Hippocampal formation (tissue), 2 donors: ENCODE measurements around the gene NRIP2.

Experiments
- DNase-seq, 2 donors: peaks; one replicate each; lab custom pipeline; 2025; lab: John Stamatoyannopoulos, UW

NRIP2 gene

DNA sequence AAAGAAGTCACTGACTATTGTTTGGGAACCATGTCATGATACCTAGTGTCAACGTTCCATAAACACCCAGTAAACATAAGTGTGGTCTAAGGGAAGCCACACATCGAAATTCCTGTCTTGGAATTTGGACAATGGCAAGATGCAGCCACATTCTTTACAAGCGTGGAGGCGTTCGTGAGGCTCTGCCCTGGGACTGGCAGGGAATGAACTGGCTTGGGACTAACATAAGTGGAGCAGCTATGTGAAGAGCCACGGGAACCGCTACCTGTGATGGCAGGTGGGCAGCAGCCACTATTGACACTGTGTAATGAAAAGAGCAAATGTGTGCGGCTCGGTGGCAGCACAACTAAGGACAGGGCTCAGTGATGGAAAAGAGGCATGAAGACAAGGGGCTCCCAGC is 10.0 kb upstream of the NRIP2 start:
- no peak for DNase-seq

GRCh38 chr12:2842948-2843347 is 8.1 kb upstream of the NRIP2 start:
- DNase-seq = no peak

DNA sequence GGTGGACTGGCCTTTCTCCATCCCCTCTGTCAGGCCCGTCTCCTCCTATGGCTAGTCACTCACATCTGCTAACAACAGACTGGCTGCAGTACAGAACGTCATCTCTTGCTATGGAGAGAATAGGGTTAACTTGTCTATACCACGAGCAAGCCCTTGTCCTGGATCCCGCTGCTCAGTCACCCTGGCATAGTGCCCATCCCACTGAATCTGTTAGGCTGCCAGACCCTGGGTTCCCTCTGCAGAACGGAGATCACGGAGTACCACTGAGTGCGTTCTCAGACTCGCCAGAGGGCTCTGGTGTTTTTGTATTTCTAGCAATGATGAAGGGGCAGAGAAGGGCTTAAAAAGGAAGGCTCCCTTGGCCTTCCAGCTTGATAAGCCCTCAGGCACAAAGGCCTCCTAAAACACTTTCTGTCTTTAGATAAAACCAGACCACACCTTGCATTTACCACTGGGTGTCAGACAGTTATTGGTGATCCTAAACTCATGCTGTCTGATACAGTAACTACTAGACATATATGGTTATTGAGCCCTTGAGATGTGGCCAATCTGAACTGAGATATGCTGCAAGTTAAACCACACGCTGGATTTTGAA is 6.3 kb upstream of the NRIP2 start:
- DNase-seq = no peak

DNA sequence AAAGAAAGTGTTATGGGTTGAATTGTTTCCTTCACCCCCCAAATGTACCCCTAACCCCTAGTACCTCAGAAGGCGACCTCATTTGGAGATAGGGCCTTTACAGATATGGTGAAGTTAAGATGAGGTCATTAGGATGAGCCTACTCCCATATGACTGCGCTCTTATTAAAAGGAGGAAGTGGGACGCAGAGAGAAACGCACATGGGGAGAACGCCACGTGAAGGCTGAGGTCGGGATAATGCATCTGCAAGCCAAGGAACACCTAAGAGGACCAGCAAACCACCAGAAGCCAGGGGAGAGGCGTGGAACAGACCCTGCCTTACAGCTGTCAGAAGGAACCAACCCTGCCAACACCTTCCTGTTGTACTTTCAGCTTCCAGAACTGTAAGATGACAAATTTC is 1.7 kb upstream of the NRIP2 start:
- no peak for DNase-seq

DNA sequence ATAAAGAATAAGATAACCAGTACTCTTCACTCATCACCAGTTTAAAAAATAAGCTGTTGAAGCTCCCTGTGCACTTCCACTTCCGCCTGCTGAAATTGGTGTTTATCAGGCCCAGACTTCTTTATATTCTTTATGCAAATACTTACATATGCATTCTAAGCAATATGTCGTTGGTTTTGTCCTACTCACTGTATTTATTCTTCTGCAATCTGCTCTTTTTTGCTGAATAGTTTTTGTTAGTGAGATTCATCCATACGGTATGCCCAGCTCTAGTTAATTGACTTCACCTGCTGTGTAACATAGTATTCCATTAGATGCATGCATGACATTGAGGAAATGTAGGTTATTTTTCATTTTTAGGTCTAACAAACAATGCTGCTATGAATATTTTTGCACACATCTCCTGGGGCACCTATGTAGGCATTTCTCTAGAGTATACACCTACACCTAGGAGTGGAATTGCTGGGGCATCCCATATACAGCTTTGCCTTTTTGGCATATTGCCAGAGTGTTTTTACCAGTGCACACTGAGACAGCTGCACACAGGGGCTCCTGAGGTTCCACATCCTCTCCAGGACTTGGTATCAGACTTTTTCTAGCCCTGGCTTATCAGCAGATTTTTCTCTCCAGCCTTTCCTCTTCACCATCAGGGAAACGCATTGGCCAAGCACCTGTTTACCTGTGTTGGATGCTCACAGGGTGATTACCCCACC is 1.0 kb upstream of the NRIP2 start:
- no peak for DNase-seq

DNA sequence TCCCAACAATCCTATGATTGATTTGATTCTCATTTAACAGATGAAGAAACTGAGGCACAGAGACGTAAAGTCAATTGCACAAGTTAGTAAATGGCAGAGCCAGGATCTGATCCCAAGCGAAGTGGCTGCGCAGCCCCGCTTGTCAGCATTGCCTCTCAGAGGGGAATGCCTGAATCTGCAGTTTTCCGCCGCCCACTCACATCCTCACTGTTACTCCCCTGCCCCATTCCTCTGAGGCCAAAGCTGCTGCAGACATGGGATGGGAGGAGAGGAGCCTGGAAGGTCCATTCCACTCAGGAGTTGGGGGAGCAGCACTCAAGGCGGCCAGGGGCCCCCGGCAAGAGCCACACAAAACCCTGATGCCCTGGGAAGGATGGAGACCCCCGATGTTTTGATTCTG is 1.0 kb downstream of the NRIP2 start:
- DNase-seq = no peak

DNA sequence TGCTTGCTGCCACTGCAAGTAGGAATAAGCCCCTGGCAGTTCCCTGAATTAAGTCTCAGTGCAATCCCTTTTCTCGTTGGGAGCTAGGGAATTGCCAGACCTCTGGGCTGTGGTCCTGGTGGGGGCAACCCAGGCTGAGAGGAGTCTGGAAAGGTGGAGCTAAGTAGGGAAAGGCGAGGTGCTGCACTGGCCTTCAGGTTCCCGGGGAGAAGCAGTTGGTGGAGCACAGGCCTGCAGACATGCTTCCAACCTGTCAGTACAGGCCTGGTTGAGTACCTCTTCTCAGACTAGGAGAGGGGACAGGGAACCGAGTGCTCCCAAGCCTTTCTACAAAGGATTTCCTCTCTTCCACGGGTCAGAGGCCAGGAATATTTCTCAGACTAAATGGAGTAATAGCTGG is 1.5 kb downstream of the NRIP2 start:
- no peak for DNase-seq

DNA sequence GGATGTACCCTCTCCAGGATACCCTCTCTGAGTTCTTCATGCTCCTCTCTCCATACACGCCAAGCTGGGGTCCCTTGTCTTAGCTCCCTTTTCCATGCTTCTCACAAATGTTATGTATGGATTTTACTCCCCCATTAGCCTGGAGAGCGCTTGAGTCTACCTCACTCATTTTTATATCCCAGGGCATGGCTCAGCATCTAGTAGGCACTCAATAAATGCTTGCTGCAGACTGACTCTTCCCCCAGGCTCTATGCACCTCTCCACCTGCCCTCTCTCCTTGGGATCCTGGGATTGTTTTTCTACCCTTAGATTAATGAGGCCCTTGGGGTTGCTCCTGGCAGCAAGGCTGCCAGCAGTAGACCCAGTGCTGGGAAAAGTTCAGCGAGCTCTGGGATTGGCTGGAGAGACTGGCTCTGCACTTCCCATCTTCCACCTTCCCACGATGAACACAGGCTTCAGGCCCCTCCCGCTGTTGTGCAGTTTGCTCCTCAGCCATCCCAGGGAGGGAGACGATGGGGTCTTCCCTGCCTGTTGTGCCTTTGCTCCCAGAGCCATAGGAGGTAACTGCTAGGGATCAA is 2.2 kb downstream of the NRIP2 start:
- DNase-seq = no peak

GRCh38 chr12:2829275-2829674 is 5.6 kb downstream of the NRIP2 start:
- no peak for DNase-seq

DNA sequence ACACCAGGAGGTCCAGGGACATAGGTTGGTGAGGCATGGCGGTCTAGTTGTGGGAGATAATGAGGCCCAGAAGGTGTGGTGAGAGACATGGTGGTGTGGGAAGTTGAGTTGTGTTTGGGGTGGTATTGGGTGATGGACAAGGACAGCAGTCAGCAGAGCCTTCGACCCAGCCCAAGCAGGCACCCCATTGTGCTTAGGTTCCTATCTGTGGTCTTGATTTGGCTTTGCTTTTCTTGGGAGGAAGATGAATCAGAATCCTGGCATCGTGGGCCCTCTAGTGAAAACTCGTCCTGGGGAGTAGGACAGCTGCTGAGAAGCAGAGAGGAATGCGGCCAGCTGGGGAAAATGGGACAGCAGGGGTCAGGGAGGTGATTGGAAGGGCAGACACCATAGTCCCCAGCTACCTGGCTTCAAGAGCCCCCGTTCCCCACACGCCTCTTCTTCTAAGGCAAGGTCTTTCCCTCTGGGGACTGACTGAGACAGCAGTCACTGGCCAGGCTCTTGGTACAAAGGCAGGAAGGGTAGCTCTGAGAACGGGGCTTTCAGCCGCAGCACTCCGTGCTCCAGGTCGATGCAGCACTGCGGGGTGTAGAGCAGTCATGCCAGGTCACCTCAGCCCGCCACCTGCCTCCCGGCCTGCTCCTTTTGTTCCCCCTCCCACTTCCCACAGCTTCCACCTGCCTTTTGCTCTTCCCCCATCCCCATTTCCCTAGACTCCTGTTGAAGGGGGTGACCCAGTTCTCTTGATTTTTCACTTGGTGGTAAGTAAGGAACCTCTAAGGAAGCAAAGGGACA is 7.9 kb downstream of the NRIP2 start:
- no peak for DNase-seq

GRCh38 chr12:2826036-2826435 is 8.8 kb downstream of the NRIP2 start:
- DNase-seq = no peak

DNA sequence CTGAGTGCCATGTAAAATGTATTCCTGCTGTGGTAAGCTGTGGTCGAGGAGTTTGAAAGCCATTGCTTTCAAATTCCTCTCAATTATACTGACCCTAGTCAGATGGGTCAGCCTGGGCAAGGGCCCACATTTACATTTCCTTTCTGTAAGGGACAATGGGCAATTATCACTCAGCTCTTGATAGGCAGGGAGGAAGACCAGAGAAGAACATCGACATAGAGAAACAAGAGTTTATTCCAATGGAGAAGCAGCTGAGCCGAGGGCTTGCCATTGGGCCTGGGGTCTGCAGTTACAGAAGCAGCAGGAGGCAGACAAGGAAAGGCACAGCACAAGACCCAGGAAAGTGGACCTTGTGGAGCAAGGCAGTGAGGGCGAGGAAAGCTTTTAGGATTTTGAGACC is 9.7 kb downstream of the NRIP2 start:
- peak in 1 of 2 donors; percentile 9 for DNase-seq

GRCh38 chr12:2824541-2824940 is 10.3 kb downstream of the NRIP2 start:
- DNase-seq = no peak

DNA sequence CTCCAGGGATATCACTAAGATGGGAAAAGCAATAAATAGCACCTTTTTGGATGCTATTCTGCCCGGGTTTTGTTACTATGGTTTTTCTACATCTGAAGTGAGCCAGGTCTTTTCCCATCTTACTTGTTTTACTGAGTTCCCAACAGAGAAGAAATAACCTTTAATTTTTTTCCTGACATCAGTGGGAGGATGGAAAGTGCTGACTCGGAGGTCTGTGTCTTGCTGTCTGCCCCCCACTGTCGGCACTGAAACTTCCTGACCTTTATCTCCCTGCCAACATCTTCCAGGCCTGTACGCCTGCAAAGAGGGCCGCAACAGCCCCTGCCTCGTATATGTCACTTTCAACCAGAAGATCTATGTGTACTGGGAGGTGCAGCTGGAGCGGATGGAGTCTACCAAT is 11.4 kb downstream of the NRIP2 start:
- DNase-seq = no peak

DNA sequence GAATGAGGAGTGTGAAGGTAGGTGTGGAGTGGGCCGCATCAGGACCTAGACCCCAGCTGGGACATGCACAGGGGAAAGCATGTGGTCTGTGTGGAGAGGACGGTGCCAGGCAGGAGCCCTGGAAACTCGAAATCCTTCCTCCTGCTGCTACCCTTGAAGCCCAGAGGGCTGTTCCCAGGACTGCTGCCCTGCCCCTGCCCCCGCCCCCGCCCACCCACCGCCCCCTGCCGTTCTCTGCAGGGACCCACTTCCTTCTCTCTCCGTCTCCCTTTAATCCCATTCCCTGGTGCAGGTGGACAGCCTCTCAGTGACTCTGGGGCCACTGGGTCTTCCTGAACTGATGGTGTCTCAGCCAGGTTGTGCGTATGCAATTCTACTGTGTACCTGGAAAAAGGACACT is 14.4 kb downstream of the NRIP2 start:
- DNase-seq = no peak

GRCh38 chr12:2819810-2820209 is 15.0 kb downstream of the NRIP2 start:
- no peak for DNase-seq

DNA sequence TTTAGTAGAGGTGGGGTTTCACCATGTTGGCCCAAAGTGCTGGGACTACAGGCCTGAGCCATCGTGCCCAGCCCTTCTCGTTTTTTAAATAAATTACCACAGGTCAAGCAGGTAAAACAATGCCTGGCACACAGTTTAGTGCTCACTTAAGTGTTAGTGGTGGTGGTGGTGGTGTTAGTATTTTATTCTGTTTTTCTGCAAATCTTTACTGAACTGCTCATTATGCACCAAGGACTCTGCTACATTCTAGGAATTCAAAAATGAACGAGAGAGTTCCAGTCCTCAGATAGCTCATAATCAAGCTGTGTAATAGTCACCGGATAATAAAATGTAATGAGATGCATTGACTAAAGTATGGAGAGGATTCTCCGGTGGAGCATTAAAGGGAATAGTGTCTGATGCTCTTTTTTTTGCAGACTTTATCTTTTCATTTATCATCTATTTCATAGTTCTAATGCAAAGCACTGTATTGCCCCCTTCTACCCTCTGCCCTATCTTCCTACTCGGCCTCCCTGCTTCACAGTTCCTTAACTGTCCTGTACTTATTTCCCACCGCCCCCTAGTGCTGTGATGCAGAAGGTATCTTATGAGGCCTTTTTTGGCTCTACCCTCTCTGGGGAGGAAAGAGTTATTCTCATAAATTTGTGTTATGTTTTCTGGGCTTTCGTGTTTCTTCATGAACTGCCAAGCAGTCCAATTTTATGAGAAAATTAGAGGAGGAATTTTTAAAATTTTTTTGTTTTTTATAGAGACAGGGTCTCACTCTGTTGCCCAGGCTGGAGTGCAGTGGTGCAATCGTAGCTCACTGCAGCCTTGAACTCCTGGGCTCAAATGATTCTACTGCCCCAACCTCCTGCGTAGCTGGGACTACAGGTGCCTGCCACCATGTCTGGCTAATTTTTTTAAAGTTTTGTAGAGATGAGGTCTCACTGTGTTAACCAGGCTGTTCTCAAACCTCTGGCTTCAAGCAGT is 21.3 kb downstream of the NRIP2 start:
- DNase-seq = peak in 1 of 2 donors; percentile 70

DNA sequence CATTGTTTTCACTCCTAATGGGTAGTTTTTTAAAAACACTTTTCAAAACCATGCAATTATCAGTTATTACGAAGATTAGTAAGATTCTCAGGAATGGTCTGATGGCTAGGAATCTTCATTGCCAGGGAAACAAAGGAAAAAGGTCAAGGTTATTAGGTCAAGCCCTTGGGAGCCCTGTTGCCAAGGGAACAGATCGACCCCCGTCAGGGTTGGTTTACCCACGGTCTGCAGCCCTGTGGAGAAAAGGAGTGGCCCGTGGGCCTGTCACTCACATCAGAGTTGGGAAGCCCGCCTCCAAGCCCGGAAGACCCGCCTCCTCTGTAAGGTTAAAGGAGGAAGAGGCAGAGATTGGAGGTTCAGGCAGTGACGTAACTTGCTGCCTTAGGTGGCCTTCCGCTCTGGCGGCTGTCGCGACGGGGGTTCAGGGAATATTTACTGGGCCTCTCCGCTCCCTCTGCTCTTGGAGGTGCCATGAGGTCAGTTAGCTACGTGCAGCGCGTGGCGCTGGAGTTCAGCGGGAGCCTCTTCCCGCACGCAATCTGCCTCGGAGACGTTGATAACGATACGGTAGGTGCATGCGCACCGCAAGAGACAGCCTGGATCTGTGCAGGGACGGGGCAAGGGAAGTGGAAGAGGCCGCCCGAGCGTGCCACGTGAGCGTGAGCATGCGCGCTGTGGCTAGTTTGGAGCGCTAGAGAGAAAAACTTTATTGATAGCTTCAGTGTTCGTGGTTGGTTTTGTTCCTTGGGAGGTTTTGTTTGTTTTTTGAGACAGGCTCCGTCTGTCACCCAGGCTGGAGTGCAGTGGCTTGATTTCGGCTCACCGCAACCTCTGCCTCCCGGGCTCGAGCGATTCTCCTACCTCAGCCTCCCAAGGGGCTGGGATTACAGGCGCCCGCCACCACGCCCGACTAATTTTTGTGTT is 22.3 kb downstream of the NRIP2 start, which contains the start of gene ITFG2:
ITFG2 (plus strand) TSS at position 379 of the 924 bp plus-strand sequence; CDS start at position 472, 93 bp downstream.
- DNase-seq = peak; percentile 97 to 99

DNA sequence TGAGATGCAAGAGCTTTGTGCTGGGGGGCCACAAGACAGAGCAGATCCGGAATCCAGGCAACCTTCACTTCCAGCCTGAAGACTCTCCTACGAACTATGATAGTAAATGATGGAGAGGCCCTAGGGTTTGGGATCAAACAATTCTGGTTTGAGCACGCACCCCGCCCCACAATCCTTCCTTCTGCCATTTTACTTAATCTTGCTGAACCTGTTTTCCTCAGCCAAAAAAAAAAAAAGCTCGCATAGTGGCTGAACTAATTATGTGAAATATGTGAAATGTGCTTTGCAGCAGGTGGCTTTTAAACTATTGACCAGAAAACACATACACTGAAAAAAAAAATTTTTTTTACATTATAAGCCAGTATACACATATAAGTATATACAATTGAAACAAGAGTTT is 23.0 kb downstream of the NRIP2 start:
- DNase-seq = no peak

DNA sequence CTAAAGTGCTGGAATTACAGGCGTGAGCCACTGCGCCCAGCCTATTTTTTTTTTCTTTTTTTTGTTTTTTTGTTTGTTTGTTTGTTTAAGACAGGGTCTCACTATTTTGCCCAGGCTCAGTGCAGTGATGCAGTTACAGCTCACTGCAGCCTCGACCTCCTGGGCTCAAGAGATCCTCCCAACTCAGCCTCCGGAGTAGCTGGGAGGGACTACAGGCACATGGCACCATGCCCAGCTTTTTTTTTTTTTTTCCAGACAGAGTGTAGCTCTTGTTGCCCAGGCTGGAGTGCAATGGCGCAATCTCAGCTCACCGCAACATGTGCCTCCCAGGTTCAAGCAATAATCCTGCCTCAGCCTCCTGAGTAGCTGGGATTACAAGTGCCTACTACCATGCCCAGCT is 28.1 kb downstream of the NRIP2 start:
- no peak for DNase-seq
